Nucleus accumbens (tissue), 56 donors: ENCODE data around the gene ZNF165.
"Not testable (repeated sequence)": the region's sequence is repeated elsewhere in the genome, so short reads cannot be mapped to it uniquely, and the experiment has no call there.

Experiments used
- DNase-seq, 56 donors: peaks; one replicate each; lab custom pipeline; 2025; lab: John Stamatoyannopoulos, UW

The ZNF165 gene

GRCh38 chr6:28080381-28080630 is at the start of gene ZNF165:
Gene ZNF165 (plus strand): TSS chr6:28080568. CDS start chr6:28085481, 4,913 bp downstream.
- DNase-seq: peak in 1 of 56 donors; percentile 41

- DNase-seq: no peak
Observed at GRCh38 chr6:28053584-28053983, 26.8 kb upstream of the ZNF165 start.

- DNase-seq: no peak
Observed at GRCh38 chr6:28060405-28060804, 20.0 kb upstream of the ZNF165 start.

GRCh38 chr6:28064272-28064671 is 16.1 kb upstream of the ZNF165 start:
- DNase-seq: no peak

- DNase-seq: no peak
Observed at GRCh38 chr6:28068067-28068466, 12.3 kb upstream of the ZNF165 start.

- not testable (repeated sequence) for DNase-seq
Observed at GRCh38 chr6:28070968-28071367, 9.4 kb upstream of the ZNF165 start.

- DNase-seq: no peak
Observed at GRCh38 chr6:28078050-28078449, 2.3 kb upstream of the ZNF165 start.

GRCh38 chr6:28078836-28079235 is 1.5 kb upstream of the ZNF165 start:
- no peak for DNase-seq

GRCh38 chr6:28080631-28081485 is 490 bp downstream of the ZNF165 start:
- peak; percentile 36 to 100 (median 93) for DNase-seq

GRCh38 chr6:28081486-28081751 is 1.1 kb downstream of the ZNF165 start:
- DNase-seq: peak in 2 of 56 donors; percentile 7 to 35

GRCh38 chr6:28082939-28083338 is 2.6 kb downstream of the ZNF165 start:
- no peak for DNase-seq

- DNase-seq: no peak
Observed at GRCh38 chr6:28089054-28089453, 8.7 kb downstream of the ZNF165 start.

GRCh38 chr6:28090917-28091586 is 10.7 kb downstream of the ZNF165 start:
- peak in 7 of 56 donors; percentile 1 to 30 (median 4) for DNase-seq

- not testable (repeated sequence) for DNase-seq
Observed at GRCh38 chr6:28102222-28102621, 21.9 kb downstream of the ZNF165 start.

GRCh38 chr6:28102699-28103098 is 22.3 kb downstream of the ZNF165 start:
- DNase-seq: not testable (repeated sequence)

GRCh38 chr6:28104392-28105244 is 24.2 kb downstream of the ZNF165 start:
- peak in 54 of 56 donors; percentile 24 to 85 (median 72) for DNase-seq

- no peak for DNase-seq
Observed at GRCh38 chr6:28105245-28105639, 24.9 kb downstream of the ZNF165 start.

GRCh38 chr6:28107506-28107905 is 27.1 kb downstream of the ZNF165 start:
- DNase-seq: peak in 30 of 56 donors; percentile 1 to 43 (median 10)

- DNase-seq: no peak
Observed at GRCh38 chr6:28111964-28112363, 31.6 kb downstream of the ZNF165 start.

- no peak for DNase-seq
Observed at GRCh38 chr6:28115799-28116198, 35.4 kb downstream of the ZNF165 start.

- peak in 1 of 56 donors; percentile 9 for DNase-seq
Observed at GRCh38 chr6:28117386-28118050, 37.1 kb downstream of the ZNF165 start.
